Hepatocyte (in vitro differentiated cells): ENCODE results near the gene RPS15. TPM values are rescaled to one million over a fixed set of nuclear protein-coding genes. Genes with fewer than 3 reads are reported as not detected.

Experiments used
- DNase-seq: peaks from one replicate; pipeline ENCODE4 v3.0.0-alpha.2; 2016; ENCODE audit warnings: low spot score
- H2AFZ ChIP-seq: fragments of 200-600 bp; sonication (generic); 2 replicates; pipeline ENCODE4 v1.6.0; 2016; ENCODE audit warnings: antibody characterized with exemption, mild to moderate bottlenecking
- H3K27ac ChIP-seq: fragments of 200-600 bp; sonication (generic); 2 replicates; pipeline ENCODE4 v1.5.1; 2016; ENCODE audit warnings: mild to moderate bottlenecking
- H3K27me3 ChIP-seq: fragments of 200-600 bp; sonication (generic); 2 replicates; pipeline ENCODE4 v1.6.1; 2016
- H3K36me3 ChIP-seq: fragments of 200-600 bp; sonication (generic); replicated peaks from 2 replicates; pipeline ENCODE4 v1.5.1; 2016; ENCODE audit warnings: low read depth; ENCODE audit not compliant: insufficient read depth
- H3K4me1 ChIP-seq: fragments of 200-600 bp; sonication (generic); 2 replicates; pipeline ENCODE4 v1.5.1; 2016; ENCODE audit warnings: mild to moderate bottlenecking, moderate library complexity; ENCODE audit not compliant: insufficient read depth
- H3K4me2 ChIP-seq: fragments of 200-600 bp; sonication (generic); 2 replicates; pipeline ENCODE4 v1.6.0; 2016
- H3K4me3 ChIP-seq: fragments of 200-600 bp; sonication (generic); 2 replicates; pipeline ENCODE4 v1.5.1; 2016; ENCODE audit warnings: mild to moderate bottlenecking
- H3K79me2 ChIP-seq: fragments of 200-600 bp; sonication (generic); 2 replicates; pipeline ENCODE4 v1.6.0; 2017; ENCODE audit warnings: mild to moderate bottlenecking
- H3K9me2 ChIP-seq: fragments of 200-600 bp; sonication (generic); replicated peaks from 2 replicates; pipeline ENCODE4 v1.6.0; 2017; ENCODE audit warnings: mild to moderate bottlenecking; ENCODE audit not compliant: insufficient read depth
- H3K9me3 ChIP-seq: fragments of 200-600 bp; sonication (generic); 2 replicates; pipeline ENCODE4 v1.5.1; 2016; ENCODE audit warnings: low read depth, mild to moderate bottlenecking
- H4K20me1 ChIP-seq: fragments of 200-600 bp; sonication (generic); 2 replicates; pipeline ENCODE4 v1.6.0; 2016; ENCODE audit warnings: mild to moderate bottlenecking; ENCODE audit not compliant: insufficient read depth, poor library complexity, severe bottlenecking
- EZH2 ChIP-seq: fragments of 200-600 bp; sonication (generic); IDR thresholded peaks from 2 replicates; pipeline ENCODE4 v1.6.1; 2016; ENCODE audit warnings: antibody characterized with exemption, mild to moderate bottlenecking, borderline replicate concordance
- EZH2phosphoT487 ChIP-seq: fragments of 200-600 bp; sonication (generic); IDR thresholded peaks from one replicate; pipeline ENCODE4 v1.6.1; 2018; ENCODE audit warnings: antibody characterized with exemption, mild to moderate bottlenecking, low read depth, moderate library complexity; ENCODE audit not compliant: unreplicated experiment, severe bottlenecking
- WGBS: methylation state at CpG from one replicate; pipeline ENCODE4 v1.1.6; 2016; ENCODE audit warnings: low lambda C conversion rate; ENCODE audit errors: missing lambda C conversion rate; 5-methylcytosine and 5-hydroxymethylcytosine counted together
- polyA plus RNA-seq: library from polyadenylated mRNA; unstranded; fragments of >200 nt; fragmentation: Nextera tagmentation; extraction: Ambion mirVana; gene quantifications from 2 replicates; pipeline ENCODE4 v1.2.1, GENCODE V29; 2016
- total RNA-seq: library from RNA; depleted of rRNA; stranded (reverse); fragments of >200 nt; gene quantifications from 2 replicates; pipeline ENCODE4 v1.2.3, GENCODE V29; 2014
- TF ChIP-seq, protein P1 (sequence below): fragments of 200-600 bp; sonication (generic); IDR thresholded peaks from 2 replicates; pipeline ENCODE4 v1.5.1; 2016; ENCODE audit warnings: antibody characterized with exemption, mild to moderate bottlenecking; ENCODE audit not compliant: poor library complexity

RPS15 gene
- total and polyA plus RNA-seq, 2 experiments from 2014 or later, result 938 to 1,556 TPM

DNA sequence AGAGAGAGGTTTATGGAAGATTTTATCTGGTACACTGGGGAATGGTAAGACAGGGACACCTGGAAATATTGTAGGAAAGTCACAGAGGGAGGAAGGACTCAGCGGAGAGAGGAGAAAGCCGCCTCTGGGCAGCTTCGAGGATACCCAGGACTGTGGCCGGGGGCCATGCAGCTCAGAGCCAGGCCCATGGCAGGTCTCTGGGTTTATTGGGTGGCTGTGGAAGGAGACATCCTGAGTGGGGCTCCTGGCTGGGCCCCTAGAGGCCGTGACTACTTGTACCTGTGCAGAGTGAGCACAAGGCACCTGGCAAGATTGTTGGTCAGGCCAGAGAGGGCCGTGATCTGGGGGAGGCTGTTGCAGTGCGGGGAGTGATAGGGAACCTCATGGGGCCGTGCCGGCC lies 27.4 kb upstream of the RPS15 start:
- peaks cover 46% of the 10 kb centered on the region for H3K4me1 ChIP-seq
- WGBS, result 95% methylated on average over 9 of the region's 9 CpGs

GRCh38 chr19:1411255-1412191 lies 26.7 kb upstream of the RPS15 start:
- peaks cover 82% of the 10 kb centered on the region for H3K79me2 ChIP-seq
- peaks cover 73% of the 10 kb centered on the region for H4K20me1 ChIP-seq

More for the DNA sequence above, 27.4 kb upstream of the RPS15 start:
- TF ChIP-seq EZH2 (no peak), EZH2phosphoT487 (no peak)
- TF ChIP-seq, protein P1, sequence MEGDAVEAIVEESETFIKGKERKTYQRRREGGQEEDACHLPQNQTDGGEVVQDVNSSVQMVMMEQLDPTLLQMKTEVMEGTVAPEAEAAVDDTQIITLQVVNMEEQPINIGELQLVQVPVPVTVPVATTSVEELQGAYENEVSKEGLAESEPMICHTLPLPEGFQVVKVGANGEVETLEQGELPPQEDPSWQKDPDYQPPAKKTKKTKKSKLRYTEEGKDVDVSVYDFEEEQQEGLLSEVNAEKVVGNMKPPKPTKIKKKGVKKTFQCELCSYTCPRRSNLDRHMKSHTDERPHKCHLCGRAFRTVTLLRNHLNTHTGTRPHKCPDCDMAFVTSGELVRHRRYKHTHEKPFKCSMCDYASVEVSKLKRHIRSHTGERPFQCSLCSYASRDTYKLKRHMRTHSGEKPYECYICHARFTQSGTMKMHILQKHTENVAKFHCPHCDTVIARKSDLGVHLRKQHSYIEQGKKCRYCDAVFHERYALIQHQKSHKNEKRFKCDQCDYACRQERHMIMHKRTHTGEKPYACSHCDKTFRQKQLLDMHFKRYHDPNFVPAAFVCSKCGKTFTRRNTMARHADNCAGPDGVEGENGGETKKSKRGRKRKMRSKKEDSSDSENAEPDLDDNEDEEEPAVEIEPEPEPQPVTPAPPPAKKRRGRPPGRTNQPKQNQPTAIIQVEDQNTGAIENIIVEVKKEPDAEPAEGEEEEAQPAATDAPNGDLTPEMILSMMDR, result no peak
- no peak for DNase-seq
- Histone ChIP-seq H3K27me3 (no peaks in the 10 kb centered on the region), H4K20me1 (peaks cover 65% of the 10 kb centered on the region), H3K27ac (no peak overlapping the region), H3K4me3 (no peak overlapping the region), H3K36me3 (no peaks in the 10 kb centered on the region), H3K4me2 (peak overlapping the region; percentile 99), H3K9me2 (no peaks in the 10 kb centered on the region), H3K79me2 (peaks cover 74% of the 10 kb centered on the region), H3K9me3 (no peaks in the 10 kb centered on the region), H2AFZ (no peak overlapping the region)

DNA sequence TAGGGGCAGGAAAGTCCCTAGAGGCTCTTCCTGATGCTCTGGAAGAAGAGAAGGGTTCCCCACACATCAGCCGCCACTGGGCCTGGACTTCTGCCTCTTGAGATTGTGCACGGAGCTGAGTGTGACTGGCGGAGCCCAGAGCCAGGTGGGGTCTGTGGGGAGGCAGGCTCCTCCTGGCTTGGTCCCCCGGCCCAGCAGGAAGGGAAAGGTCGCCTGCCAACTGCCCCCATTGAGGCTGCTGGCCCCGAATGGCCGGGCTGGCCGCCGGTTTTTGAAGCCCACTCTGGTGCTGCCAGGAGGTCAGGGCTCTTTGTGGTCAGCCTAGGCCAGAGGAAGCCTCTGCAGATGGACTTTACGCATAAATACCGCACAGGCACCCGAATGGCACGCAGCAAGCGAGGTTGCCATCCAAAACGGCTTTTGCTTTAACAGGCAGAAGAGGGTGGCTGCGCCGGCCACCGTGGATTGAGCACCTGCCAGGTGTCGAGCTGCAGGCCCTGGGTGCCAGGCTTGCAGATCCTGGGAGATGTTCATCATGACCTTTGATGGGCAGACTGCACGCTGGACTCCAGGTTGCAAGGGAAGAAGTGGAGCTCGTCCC lies 25.8 kb upstream of the RPS15 start:
- 91% methylated on average over 21 of the region's 21 CpGs for WGBS
- Histone ChIP-seq H3K9me2 (no peaks in the 10 kb centered on the region), H3K4me1 (peaks cover 62% of the 10 kb centered on the region), H3K9me3 (no peaks in the 10 kb centered on the region), H3K4me2 (no peak overlapping the region), H2AFZ (no peak overlapping the region), H3K27ac (no peak overlapping the region), H4K20me1 (peaks cover 82% of the 10 kb centered on the region), H3K36me3 (no peaks in the 10 kb centered on the region), H3K27me3 (no peaks in the 10 kb centered on the region), H3K4me3 (no peak overlapping the region), H3K79me2 (peaks cover 91% of the 10 kb centered on the region)
- DNase-seq, result no peak
- TF ChIP-seq, protein P1, result no peak
- TF ChIP-seq EZH2 (no peak), EZH2phosphoT487 (no peak)

More at GRCh38 chr19:1411255-1412191, 26.7 kb upstream of the RPS15 start:
- Histone ChIP-seq H3K4me2 (peak overlapping the region; percentile 99), H3K9me3 (no peaks in the 10 kb centered on the region), H3K4me3 (no peak overlapping the region), H3K36me3 (no peaks in the 10 kb centered on the region), H3K27ac (no peak overlapping the region), H3K27me3 (no peaks in the 10 kb centered on the region), H3K4me1 (peaks cover 53% of the 10 kb centered on the region), H3K9me2 (no peaks in the 10 kb centered on the region), H2AFZ (no peak overlapping the region)
- DNase-seq, result no peak
- TF ChIP-seq, protein P1, result no peak
- no peak for TF ChIP-seq EZH2phosphoT487
- no peak for TF ChIP-seq EZH2
- WGBS, result 89% methylated on average over 29 of the region's 29 CpGs
